Suprapubic skin (tissue), 4 donors: ENCODE measurements around the gene WSB2. TPM values are rescaled to one million over a fixed set of nuclear protein-coding genes. Genes with fewer than 3 reads are reported as not detected.

ENCODE experiments used
- DNase-seq, 2 donors: peaks; one replicate each; pipeline ENCODE4 v3.0.0-alpha.2; 2019; ENCODE audit warnings: low spot score in 2 of 2
- H3K27ac ChIP-seq: fragments of 200-600 bp; sonication (generic); one replicate; pipeline ENCODE4 v1.5.1; 2019
- H3K27me3 ChIP-seq: fragments of 200-600 bp; sonication (generic); one replicate; pipeline ENCODE4 v1.5.1; 2019
- H3K36me3 ChIP-seq: fragments of 200-600 bp; sonication (generic); one replicate; pipeline ENCODE4 v1.5.1; 2019
- H3K4me1 ChIP-seq: fragments of 200-600 bp; sonication (generic); one replicate; pipeline ENCODE4 v1.5.1; 2019
- H3K4me3 ChIP-seq: fragments of 200-600 bp; sonication (generic); one replicate; pipeline ENCODE4 v1.5.1; 2019; ENCODE audit warnings: mild to moderate bottlenecking
- H3K9me3 ChIP-seq: fragments of 200-600 bp; sonication (generic); one replicate; pipeline ENCODE4 v1.5.1; 2019
- EP300 ChIP-seq: sonication (generic); formaldehyde crosslinking; IDR thresholded peaks from one replicate; pipeline ENCODE4 v1.6.1; 2017; ENCODE audit warnings: antibody characterized with exemption
- POLR2A ChIP-seq, 2 donors: fragments of 450-650 bp; IDR thresholded peaks; one replicate each; pipeline ENCODE4 v1.6.1; 2017; ENCODE audit warnings: antibody characterized with exemption in 2 of 2, mild to moderate bottlenecking in 2 of 2, moderate library complexity in 2 of 2
- POLR2AphosphoS5 ChIP-seq, 3 donors: sonication (generic); formaldehyde crosslinking; IDR thresholded peaks; one replicate each; pipeline ENCODE4 v1.6.1; 2017; ENCODE audit warnings: antibody characterized with exemption in 3 of 3
- WGBS: methylation state at CpG from one replicate; pipeline ENCODE4 v1.1.5; 2018; 5-methylcytosine and 5-hydroxymethylcytosine counted together
- total RNA-seq, 4 donors: library from RNA; depleted of rRNA; stranded (reverse); fragments of >200 nt; gene quantifications; one replicate each; pipeline ENCODE4 v1.1.0, GENCODE V29; 2016
- TF ChIP-seq, protein P1 (sequence below), 2 donors: fragments of 200-600 bp in 1 of 2; fragments of 450-650 bp in 1 of 2; sonication (generic) in 1 of 2; IDR thresholded peaks; one replicate each; pipeline ENCODE4 v1.5.1; 2016 to 2019; ENCODE audit warnings: antibody characterized with exemption in 2 of 2, mild to moderate bottlenecking in 1 of 2, moderate library complexity in 1 of 2

Gene WSB2
- 10 to 100 TPM; 46.0 to 74.3 (median 60.7) TPM for total RNA-seq

DNA sequence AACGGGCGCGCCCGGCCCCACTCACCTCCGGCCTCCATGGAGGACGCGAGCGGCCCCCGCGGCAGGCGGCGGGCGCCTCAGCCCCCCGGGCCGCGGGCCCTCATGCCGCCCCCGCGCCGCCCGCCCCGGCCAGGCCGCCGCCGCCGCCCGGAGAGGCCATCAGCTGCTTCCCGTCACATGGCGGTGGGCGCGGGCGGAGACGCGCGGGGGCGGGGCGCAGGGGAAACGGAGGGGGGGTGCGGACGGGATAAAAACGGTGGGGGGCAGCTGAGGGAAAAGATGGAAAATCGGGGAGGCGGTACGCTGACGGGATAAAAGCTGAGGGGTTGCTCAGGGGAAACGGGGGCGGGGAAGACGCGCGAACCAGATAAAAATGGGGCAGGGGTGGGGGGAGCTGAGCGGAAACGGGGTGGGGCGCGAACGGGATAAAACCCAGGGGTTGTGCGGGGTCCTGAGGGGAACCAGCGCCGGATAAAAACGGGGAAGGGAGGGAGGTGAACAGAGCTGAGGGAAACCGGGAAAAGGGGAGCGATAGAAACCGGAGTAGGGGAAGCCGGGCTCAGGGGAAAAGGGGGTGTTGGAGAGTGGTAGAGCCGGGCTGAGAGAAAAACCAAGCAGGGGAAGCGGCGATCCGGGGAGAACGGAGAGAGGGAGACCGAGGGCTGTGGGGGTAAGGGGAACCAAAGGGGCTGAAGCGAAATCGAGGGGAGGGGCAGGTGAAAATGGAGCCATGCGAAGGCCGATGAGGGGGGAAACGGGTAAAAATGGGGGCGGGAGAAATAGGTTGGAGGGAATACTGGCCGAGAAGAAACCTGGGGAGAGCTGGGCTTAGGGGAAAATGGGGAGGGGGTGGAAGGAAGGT is at the start of gene WSB2:
Gene WSB2, minus strand, starts transcription at position 169 of the 862 bp plus-strand sequence. Its CDS starts 131 bp downstream, at position 38.
- no peaks in the 10 kb centered on the region for H3K27me3 ChIP-seq
- H3K4me3 ChIP-seq, result peak within 1 kb of the TSS; percentile 88
- H3K27ac ChIP-seq, result peak within 1 kb of the TSS; percentile 97
- H3K4me1 ChIP-seq, result peaks cover 47% of the 10 kb centered on the region
- no peaks in the 10 kb centered on the region for H3K9me3 ChIP-seq
- peak; percentile 83 to 85 for DNase-seq
- 1% methylated on average over 50 of the region's 76 CpGs for WGBS
- no peak for TF ChIP-seq EP300
- TF ChIP-seq POLR2A (IDR thresholded peaks at IDR 0.05), result no peak
- TF ChIP-seq, protein P1, sequence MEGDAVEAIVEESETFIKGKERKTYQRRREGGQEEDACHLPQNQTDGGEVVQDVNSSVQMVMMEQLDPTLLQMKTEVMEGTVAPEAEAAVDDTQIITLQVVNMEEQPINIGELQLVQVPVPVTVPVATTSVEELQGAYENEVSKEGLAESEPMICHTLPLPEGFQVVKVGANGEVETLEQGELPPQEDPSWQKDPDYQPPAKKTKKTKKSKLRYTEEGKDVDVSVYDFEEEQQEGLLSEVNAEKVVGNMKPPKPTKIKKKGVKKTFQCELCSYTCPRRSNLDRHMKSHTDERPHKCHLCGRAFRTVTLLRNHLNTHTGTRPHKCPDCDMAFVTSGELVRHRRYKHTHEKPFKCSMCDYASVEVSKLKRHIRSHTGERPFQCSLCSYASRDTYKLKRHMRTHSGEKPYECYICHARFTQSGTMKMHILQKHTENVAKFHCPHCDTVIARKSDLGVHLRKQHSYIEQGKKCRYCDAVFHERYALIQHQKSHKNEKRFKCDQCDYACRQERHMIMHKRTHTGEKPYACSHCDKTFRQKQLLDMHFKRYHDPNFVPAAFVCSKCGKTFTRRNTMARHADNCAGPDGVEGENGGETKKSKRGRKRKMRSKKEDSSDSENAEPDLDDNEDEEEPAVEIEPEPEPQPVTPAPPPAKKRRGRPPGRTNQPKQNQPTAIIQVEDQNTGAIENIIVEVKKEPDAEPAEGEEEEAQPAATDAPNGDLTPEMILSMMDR (IDR thresholded peaks at IDR 0.05), result no peak
- H3K36me3 ChIP-seq, result no peaks in the 10 kb centered on the region

DNA sequence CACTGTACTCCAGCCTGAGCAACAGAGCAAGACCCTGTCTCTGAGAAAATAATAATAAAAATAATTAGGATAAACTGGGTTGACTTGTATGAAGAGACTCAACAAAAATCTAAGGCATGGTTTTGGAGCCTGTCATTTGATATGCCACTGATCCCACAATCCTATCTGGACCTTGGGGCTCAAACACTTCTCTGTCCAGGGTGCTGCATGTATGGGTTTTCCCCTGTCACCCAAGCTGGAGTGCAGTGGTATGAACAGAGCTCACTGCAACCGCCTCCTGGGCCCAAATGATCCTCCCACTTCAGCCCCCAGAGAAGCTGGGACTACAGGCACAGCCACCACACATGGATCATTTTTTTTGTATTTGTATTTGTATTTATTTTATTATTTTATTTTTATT is 48.1 kb upstream of the WSB2 start:
- Histone ChIP-seq H3K27ac (no peak overlapping the region), H3K4me1 (peaks cover 5% of the 10 kb centered on the region), H3K36me3 (no peaks in the 10 kb centered on the region), H3K9me3 (no peaks in the 10 kb centered on the region), H3K27me3 (no peaks in the 10 kb centered on the region), H3K4me3 (no peak overlapping the region)
- TF ChIP-seq, protein P1 (IDR thresholded peaks at IDR 0.05), result no peak
- TF ChIP-seq EP300, result no peak
- no peak for TF ChIP-seq POLR2A (IDR thresholded peaks at IDR 0.05)
- no peak for TF ChIP-seq POLR2AphosphoS5 (IDR thresholded peaks at IDR 0.05)
- WGBS, result 87% methylated on average over 1 of the region's 1 CpG
- DNase-seq, result no peak

GRCh38 chr12:118107694-118108093 is 46.7 kb upstream of the WSB2 start:
- no peak for DNase-seq
- no peaks in the 10 kb centered on the region for H3K36me3 ChIP-seq
- H3K27ac ChIP-seq, result no peak overlapping the region
- H3K27me3 ChIP-seq, result no peaks in the 10 kb centered on the region
- WGBS, result 98% methylated on average over 8 of the region's 8 CpGs
- TF ChIP-seq POLR2AphosphoS5 (IDR thresholded peaks at IDR 0.05) (no peak), POLR2A (IDR thresholded peaks at IDR 0.05) (no peak), EP300 (no peak)
- TF ChIP-seq, protein P1 (IDR thresholded peaks at IDR 0.05), result no peak
- H3K4me3 ChIP-seq, result no peak overlapping the region
- H3K9me3 ChIP-seq, result no peaks in the 10 kb centered on the region
- peaks cover 12% of the 10 kb centered on the region for H3K4me1 ChIP-seq

DNA sequence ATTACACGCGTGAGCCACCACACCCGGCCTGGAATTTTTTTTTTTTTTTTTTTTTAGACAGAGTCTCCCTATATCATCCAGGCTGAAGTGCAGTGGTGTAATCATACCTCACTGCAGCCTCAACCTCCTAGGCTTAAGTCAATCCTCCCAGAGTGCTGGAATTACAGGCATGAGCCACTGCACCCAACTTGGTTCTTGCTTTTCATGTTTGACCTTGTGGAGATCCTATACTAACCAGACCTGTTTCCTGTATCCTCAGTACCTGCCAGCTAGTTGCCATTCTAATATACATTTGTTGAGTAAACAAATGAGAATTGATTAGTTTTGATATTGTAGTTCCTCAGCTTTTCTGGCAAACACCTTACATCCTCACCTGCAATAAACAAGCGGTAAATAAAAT is 46.0 kb upstream of the WSB2 start:
- Histone ChIP-seq H3K36me3 (no peaks in the 10 kb centered on the region), H3K4me1 (peaks cover 19% of the 10 kb centered on the region), H3K27ac (no peak overlapping the region), H3K27me3 (no peaks in the 10 kb centered on the region), H3K9me3 (no peaks in the 10 kb centered on the region), H3K4me3 (no peak overlapping the region)
- no peak for DNase-seq
- 72% methylated on average over 4 of the region's 4 CpGs for WGBS
- TF ChIP-seq EP300 (no peak), POLR2A (IDR thresholded peaks at IDR 0.05) (no peak), POLR2AphosphoS5 (IDR thresholded peaks at IDR 0.05) (no peak)
- TF ChIP-seq, protein P1 (IDR thresholded peaks at IDR 0.05), result no peak

- TF ChIP-seq POLR2AphosphoS5 (IDR thresholded peaks at IDR 0.05) (peak in 1 of 3 donors; percentile 12), EP300 (no peak), POLR2A (IDR thresholded peaks at IDR 0.05) (peak in 1 of 2 donors; percentile 7)
- TF ChIP-seq, protein P1 (IDR thresholded peaks at IDR 0.05), result no peak
These were observed 42.8 kb upstream of the WSB2 start, which contains the start of gene VSIG10 for GRCh38 chr12:118103601-118104382. TSS of gene VSIG10 (minus strand) at chr12:118104011. CDS start at chr12:118103671, 340 bp downstream.

More at GRCh38 chr12:118103601-118104382, 42.8 kb upstream of the WSB2 start, which contains the start of gene VSIG10:
- DNase-seq, result peak; percentile 84 to 85
- Histone ChIP-seq H3K4me1 (peaks cover 20% of the 10 kb centered on the region), H3K27ac (peak within 1 kb of the TSS; percentile 76), H3K27me3 (no peaks in the 10 kb centered on the region), H3K9me3 (no peaks in the 10 kb centered on the region), H3K4me3 (peak within 1 kb of the TSS; percentile 76), H3K36me3 (no peaks in the 10 kb centered on the region)
- WGBS, result under 1% methylated on average over 41 of the region's 75 CpGs
